H7 (cell line): ENCODE data around the gene TAF11L4. TPM values are rescaled to one million over a fixed set of nuclear protein-coding genes. Genes with fewer than 3 reads are reported as not detected.
"Not testable (repeated sequence)": the region's sequence is repeated elsewhere in the genome, so short reads cannot be mapped to it uniquely, and the experiment has no call there.

Source experiments
- DNase-seq: peaks from one replicate; pipeline ENCODE4 v3.0.0; 2012
- H3K27me3 ChIP-seq: 2 replicates; pipeline ENCODE4 v1.6.0; 2011; ENCODE audit warnings: mild to moderate bottlenecking, low read length; ENCODE audit not compliant: control insufficient read depth, insufficient read depth
- H3K36me3 ChIP-seq: replicated peaks from 2 replicates; pipeline ENCODE4 v1.5.1; 2011; ENCODE audit warnings: low read length; ENCODE audit not compliant: control insufficient read depth, insufficient read depth
- H3K4me3 ChIP-seq: 2 replicates; pipeline ENCODE4 v1.5.1; 2011; ENCODE audit warnings: low read depth, mild to moderate bottlenecking, control low read depth, low read length, moderate library complexity; ENCODE audit not compliant: insufficient read depth
- total RNA-seq: library from RNA; depleted of rRNA; stranded (reverse); fragments of >200 nt; shearing (Covaris generic); gene quantifications from 2 replicates; pipeline ENCODE4 v1.2.3, GENCODE V29; 2014; rRNA removed

The TAF11L4 gene
- not detected in 2 replicates for total RNA-seq

GRCh38 chr5:17521501-17521900 lies at the start of gene TAF11L4:
Gene TAF11L4, plus strand, starts transcription at chr5:17521801.
- not testable (repeated sequence) for H3K36me3 ChIP-seq, H3K4me3 ChIP-seq, DNase-seq, H3K27me3 ChIP-seq

- DNase-seq, H3K4me3 ChIP-seq, H3K27me3 ChIP-seq, H3K36me3 ChIP-seq: not testable (repeated sequence)
Measured at GRCh38 chr5:17475064-17475463, 46.5 kb upstream of the TAF11L4 start.

- H3K27me3 ChIP-seq, result no peaks in the 10 kb centered on the region
- DNase-seq, result no peak
- no peaks in the 10 kb centered on the region for H3K36me3 ChIP-seq
- no peak overlapping the region for H3K4me3 ChIP-seq
Measured at GRCh38 chr5:17477043-17477442, 44.6 kb upstream of the TAF11L4 start.

GRCh38 chr5:17477573-17478265 lies 43.9 kb upstream of the TAF11L4 start:
- DNase-seq, result no peak
- Histone ChIP-seq H3K27me3 (no peaks in the 10 kb centered on the region), H3K36me3 (no peaks in the 10 kb centered on the region), H3K4me3 (no peak overlapping the region)

GRCh38 chr5:17481378-17481777 lies 40.2 kb upstream of the TAF11L4 start:
- Histone ChIP-seq H3K4me3 (no peak overlapping the region), H3K27me3 (no peaks in the 10 kb centered on the region), H3K36me3 (no peaks in the 10 kb centered on the region)
- no peak for DNase-seq

- DNase-seq, result no peak
- Histone ChIP-seq H3K36me3 (no peaks in the 10 kb centered on the region), H3K27me3 (no peaks in the 10 kb centered on the region), H3K4me3 (no peak overlapping the region)
Measured at GRCh38 chr5:17482790-17483189, 38.8 kb upstream of the TAF11L4 start.

- H3K36me3 ChIP-seq, DNase-seq: not testable (repeated sequence)
Measured at GRCh38 chr5:17486464-17487173, 35.0 kb upstream of the TAF11L4 start.

GRCh38 chr5:17487174-17487512 lies 34.5 kb upstream of the TAF11L4 start:
- DNase-seq, result no peak
- Histone ChIP-seq H3K4me3 (no peak overlapping the region), H3K27me3 (no peaks in the 10 kb centered on the region; the same call in 1 of the 2 replicates), H3K36me3 (no peaks in the 10 kb centered on the region)

More at GRCh38 chr5:17486464-17487173, 35.0 kb upstream of the TAF11L4 start:
- not testable (repeated sequence) for H3K27me3 ChIP-seq, H3K4me3 ChIP-seq

GRCh38 chr5:17491257-17491656 lies 30.3 kb upstream of the TAF11L4 start:
- not testable (repeated sequence) for DNase-seq, H3K36me3 ChIP-seq, H3K27me3 ChIP-seq, H3K4me3 ChIP-seq

- DNase-seq, result no peak
- no peaks in the 10 kb centered on the region; the same call in 1 of the 2 replicates for H3K27me3 ChIP-seq
- no peaks in the 10 kb centered on the region for H3K36me3 ChIP-seq
- no peak overlapping the region for H3K4me3 ChIP-seq
Measured at GRCh38 chr5:17492770-17493169, 28.8 kb upstream of the TAF11L4 start.

GRCh38 chr5:17497446-17497845 lies 24.2 kb upstream of the TAF11L4 start:
- no peaks in the 10 kb centered on the region for H3K27me3 ChIP-seq
- no peaks in the 10 kb centered on the region for H3K36me3 ChIP-seq
- H3K4me3 ChIP-seq, result no peak overlapping the region
- no peak for DNase-seq

GRCh38 chr5:17497931-17498330 lies 23.7 kb upstream of the TAF11L4 start, which contains the start of gene TAF11L2:
Gene TAF11L2, plus strand, starts transcription at chr5:17498231.
- not testable (repeated sequence) for H3K27me3 ChIP-seq, DNase-seq, H3K4me3 ChIP-seq, H3K36me3 ChIP-seq

GRCh38 chr5:17511775-17512325 lies 9.8 kb upstream of the TAF11L4 start:
- Histone ChIP-seq H3K36me3 (no peaks in the 10 kb centered on the region), H3K27me3 (no peaks in the 10 kb centered on the region), H3K4me3 (no peak overlapping the region)
- DNase-seq, result no peak

- H3K36me3 ChIP-seq, H3K27me3 ChIP-seq, DNase-seq, H3K4me3 ChIP-seq: not testable (repeated sequence)
Measured at GRCh38 chr5:17517526-17517925, 4.1 kb upstream of the TAF11L4 start.

GRCh38 chr5:17518067-17518466 lies 3.5 kb upstream of the TAF11L4 start, which contains the start of gene TAF11L3:
Gene TAF11L3, plus strand, starts transcription at chr5:17518367.
- not testable (repeated sequence) for DNase-seq, H3K4me3 ChIP-seq, H3K27me3 ChIP-seq, H3K36me3 ChIP-seq
